HG03442 (cell line): ENCODE data around the gene DFFB.
"Not testable (repeated sequence)": the region's sequence is repeated elsewhere in the genome, so short reads cannot be mapped to it uniquely, and the experiment has no call there.

Source experiments
- ATAC-seq: cut with Tn5 transposase; IDR thresholded peaks from one replicate; pipeline ENCODE4 v1.9.1; 2021; ENCODE audit warnings: mild to moderate bottlenecking, moderate library complexity; ENCODE audit not compliant: unreplicated experiment

The DFFB gene

DNA sequence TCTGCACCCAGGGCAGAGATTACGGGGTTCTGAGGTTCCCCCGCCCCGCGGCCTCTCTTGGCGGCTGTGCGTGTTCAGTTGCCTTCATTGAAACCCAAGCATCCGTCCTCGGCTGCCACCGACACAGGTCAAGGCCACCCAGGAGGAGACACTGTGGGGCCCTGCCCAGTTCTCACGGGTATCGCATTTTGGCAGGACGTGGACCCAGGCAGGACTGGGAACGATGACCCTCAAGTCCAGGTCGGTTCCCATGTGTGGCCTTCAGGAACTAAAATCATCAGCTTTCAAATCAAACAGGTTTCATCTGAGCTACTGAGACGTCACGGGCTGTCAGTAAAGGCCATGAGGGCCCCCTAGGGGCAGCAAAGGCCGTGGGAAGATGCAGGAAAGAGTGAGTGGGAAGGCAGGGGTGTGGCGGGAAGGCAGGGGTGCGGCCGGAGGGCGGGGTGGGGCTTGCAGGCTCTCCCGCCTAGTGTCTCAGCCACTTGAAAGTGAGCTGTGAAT, 49.8 kb downstream of the DFFB start:
- ATAC-seq, result no peak

GRCh38 chr1:3907621-3908165, 50.4 kb downstream of the DFFB start:
- ATAC-seq, result no peak

GRCh38 chr1:3908886-3909517, 51.7 kb downstream of the DFFB start:
- ATAC-seq, result no peak

DNA sequence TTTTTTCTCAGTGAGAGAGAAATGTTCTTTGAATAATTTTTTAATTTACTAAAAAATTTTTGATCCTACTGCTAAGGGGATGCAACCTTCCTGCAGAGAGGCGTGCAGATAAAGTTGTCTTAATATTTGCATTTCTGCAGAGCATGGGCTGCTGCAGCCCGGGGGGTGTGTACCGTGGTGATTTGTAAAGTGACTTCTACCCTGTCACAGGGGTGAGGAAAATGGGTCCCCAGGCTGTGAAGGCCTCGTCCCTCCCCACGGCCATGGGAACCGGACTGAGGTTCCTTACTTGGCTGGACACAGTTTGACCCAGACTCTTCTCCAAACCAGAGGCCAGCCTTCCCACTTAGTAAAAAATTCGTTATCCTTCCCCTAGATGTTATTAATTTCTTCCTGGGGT, 52.3 kb downstream of the DFFB start:
- no peak for ATAC-seq

DNA sequence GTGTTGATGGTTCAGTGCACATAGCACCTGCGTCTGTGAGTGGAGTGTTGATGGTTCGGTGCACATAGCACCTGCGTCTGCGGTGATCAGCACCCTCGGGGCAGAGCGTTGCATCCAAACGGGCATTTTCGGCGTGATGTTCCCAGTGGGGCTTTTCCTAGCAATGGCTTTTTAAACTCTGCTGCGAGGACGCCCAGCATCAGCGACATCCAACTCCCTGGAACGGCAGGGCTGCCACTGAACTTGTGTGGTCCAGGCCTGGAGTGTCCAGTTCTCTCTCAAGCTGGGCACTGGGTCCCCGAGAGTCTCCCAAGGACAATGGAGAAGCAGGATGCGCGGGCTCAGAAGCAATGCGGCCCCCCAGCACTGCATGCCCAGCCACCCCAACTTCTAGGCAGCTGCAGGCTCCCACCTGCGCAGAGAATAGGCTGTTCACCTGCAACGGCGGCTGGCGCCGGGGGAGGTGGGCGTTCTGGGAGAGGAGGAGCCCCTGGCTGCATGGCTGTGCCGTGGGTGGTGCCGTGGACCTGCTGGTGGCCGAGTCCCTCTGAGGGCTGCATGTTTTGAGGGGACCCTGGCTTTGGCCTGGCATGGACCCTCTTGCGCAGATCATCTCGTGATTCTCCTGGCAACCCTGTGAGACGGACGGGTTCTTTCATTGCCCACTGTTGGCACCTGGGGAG, 52.9 kb downstream of the DFFB start:
- no peak for ATAC-seq

- ATAC-seq, result no peak
Measured at GRCh38 chr1:3910857-3911845, 53.9 kb downstream of the DFFB start.

- no peak for ATAC-seq
Measured at GRCh38 chr1:3911981-3912808, 54.9 kb downstream of the DFFB start.

- ATAC-seq, result no peak
Measured at GRCh38 chr1:3912809-3913685, 55.8 kb downstream of the DFFB start.

DNA sequence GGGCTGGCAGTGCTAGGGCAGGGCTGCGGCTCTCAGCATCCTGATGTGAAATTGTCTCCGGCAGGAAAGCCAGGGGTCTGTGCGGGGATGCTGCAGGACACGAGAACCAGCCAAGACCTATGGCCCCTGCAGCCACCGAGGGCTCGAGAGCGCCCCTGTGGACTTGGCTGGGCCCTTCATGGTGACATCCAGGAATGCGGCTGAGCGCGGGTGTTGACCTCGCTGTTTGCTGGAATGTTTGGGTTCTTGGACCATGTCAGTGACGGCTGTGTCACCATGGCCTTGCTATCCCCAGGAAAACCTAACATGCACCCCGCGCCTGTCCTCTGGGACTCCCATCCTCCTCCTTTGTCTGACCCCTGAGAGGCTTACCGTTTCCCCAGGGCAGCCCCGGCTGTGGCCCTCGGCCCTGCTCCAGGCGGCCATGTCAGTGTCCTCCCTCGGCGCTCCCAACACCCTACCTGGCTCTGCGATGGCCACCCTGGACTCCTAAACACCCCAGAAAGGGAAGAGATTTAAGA, 57.1 kb downstream of the DFFB start:
- ATAC-seq, result no peak

GRCh38 chr1:3914911-3915310, 57.6 kb downstream of the DFFB start:
- no peak for ATAC-seq

DNA sequence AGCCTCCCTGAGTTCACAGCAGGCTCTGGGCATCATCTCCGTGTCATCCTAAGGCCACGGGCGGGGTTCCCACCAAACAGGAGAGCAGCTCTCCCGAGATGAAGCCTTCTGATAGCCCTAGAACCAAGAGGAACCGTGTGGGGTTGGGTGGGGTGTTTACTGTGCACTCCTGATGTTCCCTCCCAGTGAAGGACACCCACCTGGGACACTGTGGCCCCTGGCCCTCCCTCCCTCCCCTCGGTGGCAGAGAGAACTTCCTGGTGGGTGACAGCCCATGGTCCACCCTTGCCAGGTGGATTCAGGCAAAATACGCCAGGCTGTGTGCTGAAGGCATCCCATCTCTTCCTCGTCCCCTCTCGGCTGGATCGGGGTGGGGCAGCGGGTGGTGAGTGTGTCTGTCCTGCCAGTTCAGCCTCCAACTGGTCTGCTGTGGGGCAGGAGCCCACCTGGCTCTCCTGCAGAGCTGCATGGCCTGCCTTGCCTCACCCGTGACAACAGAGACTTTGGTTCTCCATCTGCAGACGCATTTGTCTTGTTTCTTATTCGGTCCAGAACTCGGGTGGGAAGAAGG, 58.4 kb downstream of the DFFB start:
- ATAC-seq, result no peak

GRCh38 chr1:3917761-3918160, 60.5 kb downstream of the DFFB start:
- no peak for ATAC-seq

- not testable (repeated sequence) for ATAC-seq
Measured at GRCh38 chr1:3918359-3918758, 61.1 kb downstream of the DFFB start.

- ATAC-seq, result no peak
Measured at GRCh38 chr1:3918966-3919611, 61.8 kb downstream of the DFFB start.

GRCh38 chr1:3919706-3920105, 62.4 kb downstream of the DFFB start:
- no peak for ATAC-seq

DNA sequence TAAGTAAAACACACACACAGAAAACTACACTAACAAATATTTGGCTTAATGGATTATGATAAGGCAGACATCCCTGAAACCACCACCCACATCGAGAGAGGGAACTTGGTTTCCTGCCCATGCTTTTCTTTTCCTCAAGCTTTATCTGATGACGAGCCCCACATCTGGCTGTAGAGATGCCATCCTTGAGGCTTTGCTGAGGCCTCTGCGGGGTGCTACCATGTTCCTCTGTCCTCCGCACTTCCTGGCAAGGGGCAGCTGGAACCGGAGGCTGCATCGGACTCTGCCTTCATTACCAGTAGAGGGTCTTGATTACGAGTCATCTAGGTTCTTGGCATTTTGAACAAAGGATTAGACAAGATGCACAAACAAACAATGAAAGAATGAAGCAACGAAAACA, 64.5 kb downstream of the DFFB start:
- ATAC-seq, result no peak

DNA sequence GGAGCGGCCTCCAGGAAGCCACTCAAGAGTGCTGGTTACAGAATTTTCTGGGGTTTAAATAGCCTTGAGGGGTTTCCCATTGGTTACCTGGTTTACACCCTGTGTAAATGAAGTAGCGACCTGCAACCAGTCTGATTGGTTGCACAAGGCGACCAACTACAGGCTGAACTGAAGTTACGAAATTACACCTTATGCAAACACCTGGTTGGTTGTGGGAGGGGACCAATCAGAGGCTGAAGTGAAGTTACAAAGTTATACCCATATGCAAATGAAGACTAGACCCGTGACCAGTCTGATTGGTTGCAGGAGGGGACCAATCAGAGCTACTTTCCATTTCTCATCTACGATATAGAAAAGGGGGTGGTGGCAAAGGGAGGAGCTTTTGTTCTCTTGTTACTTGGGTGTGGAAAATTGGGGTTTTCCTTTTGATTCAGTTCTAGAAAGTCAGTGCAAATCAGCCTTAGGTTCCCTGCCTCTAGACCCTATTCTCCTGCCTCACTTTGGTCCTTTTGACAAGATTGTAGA, 65.0 kb downstream of the DFFB start:
- ATAC-seq, result no peak

GRCh38 chr1:3922851-3923250, 65.6 kb downstream of the DFFB start:
- ATAC-seq, result no peak
